HEK293T (cell line): ENCODE data around the gene THOC3.
"Not testable (repeated sequence)": the region's sequence is repeated elsewhere in the genome, so short reads cannot be mapped to it uniquely, and the experiment has no call there.

Experiments used
- ELF4 ChIP-seq: fragments of 450-650 bp; IDR thresholded peaks from 2 replicates; pipeline ENCODE4 v1.6.1; 2017; ENCODE audit warnings: antibody characterized with exemption
- NFRKB ChIP-seq: fragments of 450-650 bp; IDR thresholded peaks from 2 replicates; pipeline ENCODE4 v1.6.1; 2016; ENCODE audit warnings: mild to moderate bottlenecking, moderate library complexity
- TARDBP ChIP-seq: fragments of 450-650 bp; IDR thresholded peaks from 2 replicates; pipeline ENCODE4 v1.6.1; 2016

GRCh38 chr5:176006819-176007218 is 38.7 kb upstream of the THOC3 start:
- TF ChIP-seq ELF4, TARDBP, NFRKB: not testable (repeated sequence)
